Type B pancreatic cell (in vitro differentiated cells): ENCODE measurements around the gene RAD9B. TPM values are rescaled to one million over a fixed set of nuclear protein-coding genes. Genes with fewer than 3 reads are reported as not detected.
"Not testable (repeated sequence)": the region's sequence is repeated elsewhere in the genome, so short reads cannot be mapped to it uniquely, and the experiment has no call there.

ENCODE experiments used
- DNase-seq: peaks from one replicate; pipeline ENCODE4 v3.0.0; 2021; ENCODE audit warnings: mixed read lengths; ENCODE audit not compliant: unreplicated experiment; ENCODE audit errors: extremely low spot score
- H3K27ac Mint-ChIP-seq: 2 replicates; pipeline ENCODE4 v1.8.0; 2021; ENCODE audit warnings: mild to moderate bottlenecking, mixed read lengths
- H3K27me3 Mint-ChIP-seq: 2 replicates; pipeline ENCODE4 v1.8.0; 2021; ENCODE audit warnings: mixed read lengths
- H3K36me3 Mint-ChIP-seq: 2 replicates; pipeline ENCODE4 v1.8.0; 2021; ENCODE audit warnings: mixed read lengths
- H3K4me1 Mint-ChIP-seq: one replicate; pipeline ENCODE4 v1.8.0; 2021; ENCODE audit warnings: mixed read lengths; ENCODE audit not compliant: unreplicated experiment
- H3K4me3 Mint-ChIP-seq: 2 replicates; pipeline ENCODE4 v1.8.0; 2021; ENCODE audit warnings: mild to moderate bottlenecking, mixed read lengths
- H3K9me3 Mint-ChIP-seq: 2 replicates; pipeline ENCODE4 v1.8.0; 2021; ENCODE audit warnings: mixed read lengths
- total RNA-seq: library from RNA; stranded (reverse); gene quantifications from 2 replicates; pipeline ENCODE4 v1.2.1, GENCODE V29; 2021; ENCODE audit warnings: low replicate concordance
- TF ChIP-seq, protein P1 (sequence below): fragments of 200-600 bp; sonication (generic); conservative IDR thresholded peaks from 2 replicates; pipeline ENCODE4 v1.5.0; 2021; ENCODE audit warnings: antibody characterized with exemption, mild to moderate bottlenecking

The RAD9B gene
- total RNA-seq, 1 donor from 2014 or later, result 0.46 TPM

DNA sequence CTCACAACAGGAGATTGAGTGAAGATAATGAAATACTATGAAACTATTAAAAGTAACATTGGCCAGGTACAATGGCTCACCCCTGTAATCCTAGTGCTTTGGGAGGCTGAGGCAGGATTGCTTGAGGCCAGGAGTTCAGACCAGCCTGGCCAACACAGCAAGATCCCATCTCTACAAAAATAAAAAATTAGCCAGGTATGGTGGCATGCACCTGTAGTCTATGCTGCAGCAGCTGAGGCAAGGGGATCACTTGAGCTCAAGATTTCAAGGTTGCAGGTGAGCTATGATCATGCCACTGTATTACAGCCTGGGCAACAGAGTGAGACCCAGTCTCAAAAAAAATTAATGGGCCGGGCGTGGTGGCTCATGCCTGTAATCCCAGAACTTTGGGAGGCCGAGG lies 14.9 kb downstream of the RAD9B start:
- Mint-ChIP-seq H3K36me3 (no peaks in the 10 kb centered on the region), H3K4me3 (no peak overlapping the region), H3K4me1 (no peaks in the 10 kb centered on the region), H3K27me3 (no peaks in the 10 kb centered on the region), H3K27ac (no peak overlapping the region), H3K9me3 (no peaks in the 10 kb centered on the region)
- no peak for DNase-seq
- TF ChIP-seq, protein P1, sequence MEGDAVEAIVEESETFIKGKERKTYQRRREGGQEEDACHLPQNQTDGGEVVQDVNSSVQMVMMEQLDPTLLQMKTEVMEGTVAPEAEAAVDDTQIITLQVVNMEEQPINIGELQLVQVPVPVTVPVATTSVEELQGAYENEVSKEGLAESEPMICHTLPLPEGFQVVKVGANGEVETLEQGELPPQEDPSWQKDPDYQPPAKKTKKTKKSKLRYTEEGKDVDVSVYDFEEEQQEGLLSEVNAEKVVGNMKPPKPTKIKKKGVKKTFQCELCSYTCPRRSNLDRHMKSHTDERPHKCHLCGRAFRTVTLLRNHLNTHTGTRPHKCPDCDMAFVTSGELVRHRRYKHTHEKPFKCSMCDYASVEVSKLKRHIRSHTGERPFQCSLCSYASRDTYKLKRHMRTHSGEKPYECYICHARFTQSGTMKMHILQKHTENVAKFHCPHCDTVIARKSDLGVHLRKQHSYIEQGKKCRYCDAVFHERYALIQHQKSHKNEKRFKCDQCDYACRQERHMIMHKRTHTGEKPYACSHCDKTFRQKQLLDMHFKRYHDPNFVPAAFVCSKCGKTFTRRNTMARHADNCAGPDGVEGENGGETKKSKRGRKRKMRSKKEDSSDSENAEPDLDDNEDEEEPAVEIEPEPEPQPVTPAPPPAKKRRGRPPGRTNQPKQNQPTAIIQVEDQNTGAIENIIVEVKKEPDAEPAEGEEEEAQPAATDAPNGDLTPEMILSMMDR, result no peak

DNA sequence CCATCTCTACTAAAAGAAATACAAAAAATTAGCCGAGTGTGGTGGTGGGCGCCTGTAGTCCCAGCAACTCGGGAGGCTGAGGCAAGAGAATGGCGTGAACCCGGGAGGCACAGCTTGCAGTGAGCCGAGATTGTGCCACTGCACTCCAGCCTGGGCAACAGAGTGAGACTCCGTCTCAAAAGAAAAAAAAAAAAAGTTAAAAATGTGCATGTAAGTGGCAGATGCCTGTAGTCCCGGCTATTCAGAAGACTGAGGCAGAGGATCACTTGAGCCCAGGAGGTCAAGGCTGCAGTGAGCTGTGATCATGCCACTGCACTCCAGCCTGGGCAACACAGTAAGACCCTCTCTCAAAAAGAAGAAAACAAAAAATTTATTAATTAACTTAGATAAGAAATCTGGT lies 15.9 kb downstream of the RAD9B start:
- H3K4me3 Mint-ChIP-seq, H3K36me3 Mint-ChIP-seq, H3K27me3 Mint-ChIP-seq, H3K4me1 Mint-ChIP-seq, DNase-seq, H3K9me3 Mint-ChIP-seq, H3K27ac Mint-ChIP-seq: not testable (repeated sequence)

DNA sequence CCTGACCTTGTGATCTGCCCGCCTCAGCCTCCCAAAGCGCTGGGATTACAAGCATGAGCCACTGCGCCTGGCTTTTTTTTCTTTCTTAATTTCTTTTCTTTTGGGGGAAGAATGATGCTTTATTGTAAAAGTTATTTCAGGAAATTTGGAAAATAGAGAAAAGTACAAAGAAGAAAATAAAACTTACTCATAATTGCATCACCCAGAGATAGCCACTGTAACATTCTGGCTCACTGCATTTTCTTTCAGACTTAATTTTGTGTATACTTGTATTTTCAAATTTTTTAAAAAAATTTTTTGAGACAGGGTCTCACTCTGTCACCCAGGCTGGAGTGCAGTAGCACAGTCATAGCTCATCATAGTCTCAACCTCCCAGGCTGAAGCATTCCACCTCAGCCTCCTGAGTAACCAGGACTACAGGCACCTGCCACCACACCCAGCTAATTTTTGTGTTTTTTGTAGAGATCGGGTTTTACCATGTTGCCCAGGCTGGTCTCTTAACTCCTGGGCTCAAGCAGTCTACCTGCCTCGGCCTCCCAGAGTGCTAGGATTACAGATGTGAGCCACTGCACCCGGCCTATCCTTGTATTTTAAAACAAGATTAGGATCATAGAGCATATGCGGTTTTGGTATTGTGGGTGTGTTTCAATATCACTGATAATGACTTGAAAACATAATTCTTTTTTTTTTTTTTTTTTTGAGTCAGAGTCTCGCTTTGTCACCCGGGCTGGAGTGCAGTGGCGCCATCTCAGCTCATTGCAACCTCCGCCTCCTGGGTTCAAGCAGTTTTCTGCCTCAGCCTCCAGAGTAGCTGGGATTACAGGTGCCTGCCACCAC lies 19.0 kb downstream of the RAD9B start:
- not testable (repeated sequence) for DNase-seq, H3K27ac Mint-ChIP-seq, H3K4me1 Mint-ChIP-seq, H3K27me3 Mint-ChIP-seq, H3K9me3 Mint-ChIP-seq, H3K36me3 Mint-ChIP-seq, H3K4me3 Mint-ChIP-seq

DNA sequence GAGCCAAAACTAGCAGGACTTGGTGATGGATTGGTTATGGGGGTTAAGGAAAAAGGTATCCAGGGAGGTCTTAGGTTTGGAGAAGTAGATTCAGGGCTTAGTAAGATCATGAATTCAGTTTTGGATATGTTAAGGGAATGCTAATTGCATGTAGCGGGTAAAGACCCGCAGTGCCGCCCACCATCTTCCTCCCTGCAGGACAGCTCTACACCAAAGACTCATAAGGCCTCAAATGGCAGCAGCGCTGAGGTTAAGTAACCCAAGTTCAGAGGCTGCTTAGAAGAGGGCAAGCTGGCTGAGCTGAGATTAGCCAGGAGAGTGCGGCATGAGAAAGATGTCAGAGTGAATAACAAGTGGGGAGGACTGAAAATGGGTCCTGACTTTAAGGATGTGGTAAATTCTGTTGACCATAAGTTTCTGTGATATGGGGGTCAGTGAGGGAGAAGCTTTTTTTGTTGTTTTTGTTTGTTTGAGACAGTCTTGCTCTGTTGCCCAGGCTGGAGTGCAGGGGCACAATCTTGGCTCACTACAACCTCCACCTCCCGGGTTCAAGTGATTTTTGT lies 26.2 kb downstream of the RAD9B start:
- H3K27ac Mint-ChIP-seq, result no peak overlapping the region
- no peaks in the 10 kb centered on the region for H3K4me1 Mint-ChIP-seq
- no peak for DNase-seq
- TF ChIP-seq, protein P1, result no peak
- peaks cover 4% of the 10 kb centered on the region for H3K36me3 Mint-ChIP-seq
- H3K4me3 Mint-ChIP-seq, result no peak overlapping the region
- no peaks in the 10 kb centered on the region for H3K27me3 Mint-ChIP-seq
- H3K9me3 Mint-ChIP-seq, result no peaks in the 10 kb centered on the region

DNA sequence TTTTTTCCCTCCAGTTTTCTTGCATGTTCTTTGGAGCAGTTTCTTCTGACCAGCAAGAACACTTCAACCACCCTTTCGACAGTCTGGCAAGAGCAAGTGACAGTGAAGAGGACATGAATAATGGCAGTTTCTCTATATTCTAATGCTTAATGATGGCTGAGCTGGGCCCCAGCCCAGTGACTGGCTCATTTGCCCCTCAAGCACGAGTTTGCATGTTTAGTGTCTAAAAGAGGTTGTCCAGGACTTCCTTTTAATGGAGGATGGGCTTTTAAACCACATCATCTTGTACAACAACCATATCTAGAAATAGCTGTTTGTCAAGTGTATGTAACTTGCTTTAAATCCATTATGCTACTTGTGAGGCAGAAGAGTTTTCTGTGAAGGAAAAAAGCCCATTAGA lies 28.4 kb downstream of the RAD9B start:
- H3K9me3 Mint-ChIP-seq, result no peaks in the 10 kb centered on the region
- TF ChIP-seq, protein P1, result no peak
- no peaks in the 10 kb centered on the region for H3K27me3 Mint-ChIP-seq
- no peaks in the 10 kb centered on the region for H3K4me1 Mint-ChIP-seq
- H3K36me3 Mint-ChIP-seq, result peaks cover 4% of the 10 kb centered on the region
- no peak overlapping the region for H3K27ac Mint-ChIP-seq
- H3K4me3 Mint-ChIP-seq, result no peak overlapping the region
- DNase-seq, result no peak

DNA sequence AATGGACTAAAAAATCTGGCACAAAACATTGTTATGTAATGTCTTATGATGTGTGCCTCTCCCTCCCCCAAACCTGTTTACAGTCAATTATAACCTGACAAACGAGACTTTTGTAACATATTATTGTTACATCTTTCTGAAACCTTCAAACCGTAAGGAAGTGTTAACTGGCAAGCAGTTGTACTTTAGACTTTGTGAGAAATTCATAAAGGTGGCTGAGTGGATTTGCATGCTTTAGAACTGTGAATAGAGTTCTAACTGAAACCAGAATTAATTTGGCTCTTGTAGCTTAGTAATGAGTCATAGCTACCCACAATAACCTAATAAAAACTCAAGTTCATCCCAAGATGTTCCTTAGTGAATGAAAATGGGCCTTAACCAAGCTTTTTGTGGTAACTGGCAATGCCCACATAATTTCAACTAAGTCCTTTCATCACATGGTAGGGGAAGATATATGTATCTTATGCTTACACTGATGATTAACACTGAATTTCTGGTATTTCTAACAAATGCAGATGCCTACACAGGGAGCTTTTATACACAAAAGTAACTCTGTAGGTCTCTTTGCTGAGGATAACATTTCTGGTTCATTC lies 29.7 kb downstream of the RAD9B start:
- Mint-ChIP-seq H3K27ac (no peak overlapping the region), H3K4me1 (no peaks in the 10 kb centered on the region)
- DNase-seq, result no peak

More for the DNA sequence above, 29.7 kb downstream of the RAD9B start:
- no peaks in the 10 kb centered on the region for H3K27me3 Mint-ChIP-seq
- TF ChIP-seq, protein P1, result no peak
- H3K9me3 Mint-ChIP-seq, result no peaks in the 10 kb centered on the region
- no peak overlapping the region for H3K4me3 Mint-ChIP-seq
- H3K36me3 Mint-ChIP-seq, result peaks cover 9% of the 10 kb centered on the region
